Neuronal stem cell (in vitro differentiated cells): ENCODE results near the gene RPUSD1.

ENCODE experiments used
- DNase-seq: peaks from one replicate; pipeline ENCODE4 v3.0.0-alpha.2; 2013; ENCODE audit warnings: low spot score
- H2AFZ ChIP-seq: one replicate; pipeline ENCODE4 v1.6.1; 2013; ENCODE audit warnings: mild to moderate bottlenecking, low read length, inconsistent platforms
- H2AK5ac ChIP-seq: 2 replicates; pipeline ENCODE4 v1.6.1; 2013; ENCODE audit warnings: low read depth, mild to moderate bottlenecking, inconsistent platforms, low read length, moderate library complexity, mixed read lengths
- H2BK120ac ChIP-seq: 2 replicates; pipeline ENCODE4 v1.6.1; 2013; ENCODE audit warnings: low read depth, mild to moderate bottlenecking, inconsistent platforms, low read length, moderate library complexity, mixed read lengths
- H2BK12ac ChIP-seq: one replicate; pipeline ENCODE4 v1.6.1; 2013; ENCODE audit warnings: low read length, inconsistent platforms
- H2BK15ac ChIP-seq: 2 replicates; pipeline ENCODE4 v1.6.1; 2013; ENCODE audit warnings: mild to moderate bottlenecking, low read length, inconsistent platforms, mixed read lengths
- H2BK5ac ChIP-seq: one replicate; pipeline ENCODE4 v1.6.1; 2013; ENCODE audit warnings: inconsistent platforms, mild to moderate bottlenecking, low read length, moderate library complexity
- H3K14ac ChIP-seq: one replicate; pipeline ENCODE4 v1.6.1; 2013; ENCODE audit warnings: low read length, inconsistent platforms
- H3K18ac ChIP-seq: 2 replicates; pipeline ENCODE4 v1.6.1; 2013; ENCODE audit warnings: low read length, inconsistent platforms
- H3K23ac ChIP-seq: 2 replicates; pipeline ENCODE4 v1.6.1; 2013; ENCODE audit warnings: low read depth, mild to moderate bottlenecking, mixed read lengths, low read length, inconsistent platforms; ENCODE audit not compliant: poor library complexity
- H3K27ac ChIP-seq: replicated peaks from 3 replicates; pipeline ENCODE4 v1.5.1; 2013; ENCODE audit warnings: low read length, inconsistent platforms
- H3K27me3 ChIP-seq, 3 experiments: 2 replicates each; pipeline ENCODE4 v1.6.1; 2013; ENCODE audit warnings: low read length in 3 of 3, mild to moderate bottlenecking in 2 of 3, inconsistent platforms in 1 of 3, low read depth in 1 of 3, mixed read lengths in 1 of 3, moderate library complexity in 1 of 3; ENCODE audit not compliant: control insufficient read depth in 3 of 3, insufficient read depth in 3 of 3
- H3K36me3 ChIP-seq, 2 donors: replicated peaks in 1 of 2; 2 replicates each; pipeline ENCODE4 v1.6.1; 2013; ENCODE audit warnings: low read length in 2 of 2; ENCODE audit not compliant: control insufficient read depth in 2 of 2, insufficient read depth in 2 of 2
- H3K4ac ChIP-seq: 2 replicates; pipeline ENCODE4 v1.6.1; 2013; ENCODE audit warnings: inconsistent platforms, mild to moderate bottlenecking, low read length, moderate library complexity
- H3K4me1 ChIP-seq, 2 donors: 1 replicate in 1 of 2; 2 replicates in 1 of 2; pipeline ENCODE4 v1.6.1; 2013; ENCODE audit warnings: low read length in 2 of 2, low read depth in 1 of 2; ENCODE audit not compliant: control insufficient read depth in 2 of 2, insufficient read depth in 1 of 2
- H3K4me2 ChIP-seq: one replicate; pipeline ENCODE4 v1.6.1; 2013; ENCODE audit warnings: mild to moderate bottlenecking, low read length, inconsistent platforms; ENCODE audit not compliant: insufficient read depth, poor library complexity, severe bottlenecking
- H3K4me3 ChIP-seq, 2 donors: 2 replicates each; pipeline ENCODE4 v1.5.1; 2013; ENCODE audit warnings: low read length in 2 of 2, mild to moderate bottlenecking in 2 of 2, inconsistent platforms in 1 of 2, moderate library complexity in 1 of 2
- H3K79me1 ChIP-seq: one replicate; pipeline ENCODE4 v1.6.1; 2013; ENCODE audit warnings: low read depth, mild to moderate bottlenecking, inconsistent platforms, low read length, moderate library complexity
- H3K9ac ChIP-seq: one replicate; pipeline ENCODE4 v1.6.1; 2013; ENCODE audit warnings: mild to moderate bottlenecking, low read depth, low read length, inconsistent platforms; ENCODE audit not compliant: poor library complexity
- H3K9me3 ChIP-seq, 2 donors: replicated peaks in 1 of 2; 2 replicates each; pipeline versions ENCODE3 to v1.6.1; 2013; ENCODE audit warnings: low read length in 2 of 2, mild to moderate bottlenecking in 2 of 2, inconsistent platforms in 1 of 2, low read depth in 1 of 2, mixed read lengths in 1 of 2, moderate library complexity in 1 of 2; ENCODE audit not compliant: control insufficient read depth in 2 of 2, insufficient read depth in 1 of 2
- H4K8ac ChIP-seq: one replicate; pipeline ENCODE4 v1.6.1; 2013; ENCODE audit warnings: low read depth, mild to moderate bottlenecking, inconsistent platforms, low read length, moderate library complexity
- H4K91ac ChIP-seq: one replicate; pipeline ENCODE4 v1.6.1; 2013; ENCODE audit warnings: low read length, low read depth, mild to moderate bottlenecking, inconsistent platforms; ENCODE audit not compliant: poor library complexity
- WGBS, 2 donors: extraction: QIAGEN DNeasy Blood & Tissue Kit; methylation state at CpG; one replicate each; pipeline ENCODE4 v1.1.7; 2013; ENCODE audit warnings: missing lambda C conversion rate in 2 of 2, mixed read lengths in 1 of 2; ENCODE audit not compliant: insufficient read length in 2 of 2, insufficient replicate concordance in 1 of 2; ENCODE audit errors: extremely low coverage in 2 of 2; 5-methylcytosine and 5-hydroxymethylcytosine counted together

The RPUSD1 gene

GRCh38 chr16:769934-770333 is 18.2 kb downstream of the RPUSD1 start:
- Histone ChIP-seq H3K79me1 (peaks cover 3% of the 10 kb centered on the region), H3K4ac (no peak overlapping the region), H3K4me3 (no peak overlapping the region), H4K8ac (no peak overlapping the region), H4K91ac (peak overlapping the region; percentile 30), H2BK15ac (peak overlapping the region; percentile 23), H3K9ac (peak overlapping the region; percentile 0), H3K14ac (no peak overlapping the region), H3K23ac (no peak overlapping the region), H3K9me3 (no peaks in the 10 kb centered on the region), H3K4me1 (peaks cover 0 to 10% of the 10 kb centered on the region in 2 donors), H3K18ac (peak overlapping the region; percentile 78), H2BK12ac (no peak overlapping the region), H3K36me3 (no peaks in the 10 kb centered on the region), H3K4me2 (no peak overlapping the region), H2BK5ac (peak overlapping the region; percentile 35), H3K27ac (no peak overlapping the region), H2AK5ac (peak overlapping the region; percentile 25), H2BK120ac (no peak overlapping the region), H3K27me3 (no peaks in the 10 kb centered on the region), H2AFZ (no peak overlapping the region)
- WGBS, 2 donors, result no CpG with 5 or more reads among the region's 19 CpGs
- no peak for DNase-seq

DNA sequence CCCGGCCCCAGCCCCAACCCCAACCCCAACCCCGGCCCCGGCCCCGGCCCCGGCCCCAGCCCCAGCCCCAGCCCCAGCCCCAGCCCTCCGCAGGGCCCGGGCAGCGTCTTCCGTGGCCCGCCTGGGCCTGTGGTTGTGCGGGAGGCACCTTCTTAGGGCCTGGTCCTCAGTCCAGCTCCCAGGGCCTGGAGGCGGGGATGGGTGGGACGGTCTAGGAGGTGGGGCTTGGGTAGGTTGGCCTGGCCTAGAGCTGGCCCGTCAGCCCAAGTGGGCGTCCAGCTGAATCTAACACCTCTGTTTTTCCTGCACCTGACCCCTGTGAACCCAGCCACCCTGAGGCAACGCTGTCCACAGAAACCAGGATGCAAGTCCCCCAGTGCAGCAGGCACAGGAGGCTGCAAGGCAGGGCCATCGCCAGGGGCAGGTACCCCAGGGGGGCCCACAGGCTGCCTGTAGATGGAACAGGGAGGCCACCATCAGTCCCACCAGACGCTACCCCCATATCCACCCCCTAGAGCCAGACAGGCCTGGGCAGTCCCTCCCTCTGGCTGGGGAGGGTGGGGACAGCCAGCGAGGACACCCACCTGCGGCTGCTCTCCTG is 18.9 kb downstream of the RPUSD1 start:
- Histone ChIP-seq H2BK12ac (no peak overlapping the region), H2BK120ac (no peak overlapping the region), H2BK5ac (peak overlapping the region; percentile 35), H3K27ac (peak overlapping the region; percentile 28), H3K4me1 (peaks cover 0 to 10% of the 10 kb centered on the region in 2 donors), H4K8ac (no peak overlapping the region), H3K36me3 (no peaks in the 10 kb centered on the region), H3K14ac (no peak overlapping the region), H2AFZ (no peak overlapping the region), H3K4me2 (peak overlapping the region; percentile 2), H3K9ac (peak overlapping the region; percentile 24), H2AK5ac (peak overlapping the region; percentile 97), H3K18ac (peak overlapping the region; percentile 78), H3K9me3 (no peaks in the 10 kb centered on the region), H3K4ac (no peak overlapping the region), H2BK15ac (peak overlapping the region; percentile 23), H3K79me1 (peaks cover 3% of the 10 kb centered on the region), H4K91ac (no peak overlapping the region), H3K27me3 (no peaks in the 10 kb centered on the region), H3K4me3 (no peak overlapping the region), H3K23ac (no peak overlapping the region)
- peak; percentile 24 for DNase-seq
- no CpG with 5 or more reads among the region's 20 CpGs for whole genome bisulfite sequencing, 2 donors

- peak overlapping the region; percentile 89 for H2BK15ac ChIP-seq
- no peak overlapping the region for H3K14ac ChIP-seq
- WGBS, 2 donors, result no CpG with 5 or more reads among the region's 21 CpGs
- no peak overlapping the region for H3K4me2 ChIP-seq
- peak overlapping the region; percentile 3 for H4K8ac ChIP-seq
- H2BK5ac ChIP-seq, result peak overlapping the region; percentile 88
- peak overlapping the region; percentile 67 for H2BK120ac ChIP-seq
- H3K23ac ChIP-seq, result peak overlapping the region; percentile 43
- H4K91ac ChIP-seq, result no peak overlapping the region
- H3K9ac ChIP-seq, result peak overlapping the region; percentile 70
- no peaks in the 10 kb centered on the region for H3K9me3 ChIP-seq
- H3K27me3 ChIP-seq, result peaks cover 0 to under 1% (median 0%) of the 10 kb centered on the region in 3 experiments
- no peak overlapping the region for H2AFZ ChIP-seq
- H2AK5ac ChIP-seq, result peak overlapping the region; percentile 97
- peaks cover 3% of the 10 kb centered on the region for H3K79me1 ChIP-seq
- H3K18ac ChIP-seq, result peak overlapping the region; percentile 94
- H3K4ac ChIP-seq, result peak overlapping the region; percentile 53
- no peaks in the 10 kb centered on the region for H3K36me3 ChIP-seq
- H2BK12ac ChIP-seq, result peak overlapping the region; percentile 97
- H3K4me1 ChIP-seq, result peaks cover 0 to 10% of the 10 kb centered on the region in 2 donors
- no peak overlapping the region for H3K27ac ChIP-seq
- H3K4me3 ChIP-seq, result no peak overlapping the region
- DNase-seq, result no peak
These were observed 19.8 kb downstream of the RPUSD1 start for GRCh38 chr16:768428-768827.

DNA sequence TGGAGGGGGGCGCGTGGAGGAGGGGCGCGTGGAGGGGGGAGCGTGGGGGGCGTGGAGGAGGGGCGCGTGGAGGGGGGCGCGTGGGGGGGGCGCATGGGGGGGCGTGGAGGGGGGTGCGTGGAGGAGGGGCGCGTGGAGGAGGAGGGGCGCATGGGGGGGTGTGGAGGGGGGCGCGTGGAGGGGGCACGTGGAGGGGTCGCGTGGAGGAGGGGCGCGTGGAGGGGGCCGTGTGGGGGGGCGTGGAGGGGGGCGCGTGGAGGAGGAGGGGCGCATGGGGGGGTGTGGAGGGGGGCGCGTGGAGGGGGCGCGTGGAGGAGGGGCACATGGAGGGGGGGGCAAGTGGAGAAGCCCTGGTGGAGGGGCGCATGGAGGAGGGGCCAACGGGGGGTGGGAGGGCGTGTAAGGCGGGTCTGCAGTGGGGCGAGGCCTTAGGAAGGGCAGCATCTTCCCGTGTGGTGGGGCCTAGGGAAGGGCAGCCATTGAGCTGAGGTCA is 20.4 kb downstream of the RPUSD1 start:
- peak overlapping the region; percentile 97 for H2AK5ac ChIP-seq
- H3K36me3 ChIP-seq, result no peaks in the 10 kb centered on the region
- H3K9ac ChIP-seq, result no peak overlapping the region
- no peaks in the 10 kb centered on the region for H3K9me3 ChIP-seq
- H2AFZ ChIP-seq, result no peak overlapping the region
- peaks cover 0 to 10% of the 10 kb centered on the region in 2 donors for H3K4me1 ChIP-seq
- H3K23ac ChIP-seq, result peak overlapping the region; percentile 43
- DNase-seq, result no peak
- H3K14ac ChIP-seq, result no peak overlapping the region
- H3K4ac ChIP-seq, result no peak overlapping the region
- no peak overlapping the region for H2BK12ac ChIP-seq
- H2BK5ac ChIP-seq, result no peak overlapping the region
- H3K18ac ChIP-seq, result no peak overlapping the region
- WGBS, 2 donors, result no CpG with 5 or more reads among the region's 38 CpGs
- H3K4me2 ChIP-seq, result no peak overlapping the region
- no peak overlapping the region for H4K8ac ChIP-seq
- H3K79me1 ChIP-seq, result peaks cover 3% of the 10 kb centered on the region
- H2BK120ac ChIP-seq, result peak overlapping the region; percentile 67
- H3K27me3 ChIP-seq, result peaks cover 0 to 4% (median 0%) of the 10 kb centered on the region in 3 experiments
- H2BK15ac ChIP-seq, result peak overlapping the region; percentile 89
- peak overlapping the region; percentile 30 for H3K27ac ChIP-seq
- H4K91ac ChIP-seq, result no peak overlapping the region
- no peak overlapping the region for H3K4me3 ChIP-seq
